Activated T-helper 17 cell treated with anti-CD3 and anti-CD28 coated beads, Interleukin-2, amount 50 U/mL, for 72 hours (primary cell): ENCODE data around the gene USP40. TPM values are rescaled to one million over a fixed set of nuclear protein-coding genes. Genes with fewer than 3 reads are reported as not detected.

Source experiments
- ATAC-seq: fragments of 150-1000 bp; cut with Tn5 transposase; replicated peaks from 2 replicates; pipeline ENCODE4 v1.10.0; 2021; ENCODE audit warnings: mild to moderate bottlenecking, moderate library complexity
- H3K27ac Mint-ChIP-seq: one replicate; pipeline ENCODE4 v1.8.0; 2022; ENCODE audit warnings: mixed read lengths
- H3K27me3 Mint-ChIP-seq: one replicate; pipeline ENCODE4 v1.8.0; 2022; ENCODE audit warnings: mixed read lengths
- H3K36me3 Mint-ChIP-seq: one replicate; pipeline ENCODE4 v1.8.0; 2022; ENCODE audit warnings: low read depth, mild to moderate bottlenecking, mixed read lengths
- H3K4me1 Mint-ChIP-seq: one replicate; pipeline ENCODE4 v1.8.0; 2022; ENCODE audit warnings: mixed read lengths
- H3K4me3 Mint-ChIP-seq: one replicate; pipeline ENCODE4 v1.8.0; 2022; ENCODE audit warnings: mild to moderate bottlenecking, mixed read lengths
- H3K9me3 Mint-ChIP-seq: one replicate; pipeline ENCODE4 v1.8.0; 2022; ENCODE audit warnings: mixed read lengths
- total RNA-seq, 2 donors: library from RNA; stranded (reverse); gene quantifications; one replicate each; pipeline ENCODE4 v1.2.3, GENCODE V29; 2022

Gene USP40
- total RNA-seq, 2 donors from 2014 or later = 11.3 to 13.5 TPM

DNA sequence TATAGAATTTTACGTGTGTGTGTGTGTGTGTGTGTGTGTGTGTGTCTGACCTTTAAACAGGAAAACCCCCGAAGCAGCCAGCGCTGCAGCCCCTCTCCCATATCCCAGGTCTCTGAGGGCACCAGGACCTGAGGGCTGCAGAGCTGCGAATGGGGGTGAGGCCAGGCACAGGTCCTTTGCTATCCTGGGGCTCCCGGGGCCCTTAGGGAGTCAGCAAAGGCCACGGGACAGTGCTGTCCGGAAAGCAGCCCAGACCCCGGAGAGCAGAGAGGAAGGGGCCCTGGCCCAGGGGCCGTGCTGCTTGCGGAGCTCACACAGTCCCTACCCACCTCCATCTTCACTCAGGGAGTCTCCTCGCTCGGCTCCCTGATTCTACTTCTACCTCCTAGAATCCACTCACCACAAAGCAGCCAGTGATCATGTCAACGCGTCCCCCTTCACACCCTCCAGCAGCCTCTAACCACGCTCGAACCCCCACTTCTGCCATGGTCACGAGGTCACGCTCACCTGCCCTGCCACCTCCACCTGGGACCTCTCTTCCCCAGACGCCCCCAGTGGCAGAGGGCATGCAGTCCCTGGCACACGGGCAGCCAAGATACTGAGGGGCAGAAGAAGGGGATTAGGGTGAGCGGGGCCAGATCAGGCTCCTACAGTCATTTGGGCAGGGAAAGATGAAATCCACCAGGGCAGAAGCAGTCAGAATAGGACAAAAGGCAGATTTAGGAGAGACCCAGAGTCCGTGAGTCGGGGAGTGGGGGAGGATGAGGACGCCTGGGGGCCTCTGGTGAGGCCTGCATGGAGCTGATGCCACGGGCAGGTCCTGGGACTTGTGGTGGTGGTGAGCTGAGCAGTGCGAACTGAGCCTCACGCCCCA, 86.7 kb downstream of the USP40 start:
- no peaks in the 10 kb centered on the region for H3K4me1 Mint-ChIP-seq
- no peaks in the 10 kb centered on the region for H3K9me3 Mint-ChIP-seq
- ATAC-seq = no peak
- H3K27me3 Mint-ChIP-seq = no peaks in the 10 kb centered on the region
- peaks cover 11% of the 10 kb centered on the region for H3K36me3 Mint-ChIP-seq
- H3K27ac Mint-ChIP-seq = no peak overlapping the region
- H3K4me3 Mint-ChIP-seq = no peak overlapping the region

- Mint-ChIP-seq H3K4me3 (no peak overlapping the region), H3K4me1 (no peaks in the 10 kb centered on the region), H3K9me3 (no peaks in the 10 kb centered on the region), H3K27me3 (no peaks in the 10 kb centered on the region), H3K27ac (no peak overlapping the region), H3K36me3 (peaks cover 4% of the 10 kb centered on the region)
- no peak for ATAC-seq
Measured at GRCh38 chr2:233477548-233478433, 88.8 kb downstream of the USP40 start.

DNA sequence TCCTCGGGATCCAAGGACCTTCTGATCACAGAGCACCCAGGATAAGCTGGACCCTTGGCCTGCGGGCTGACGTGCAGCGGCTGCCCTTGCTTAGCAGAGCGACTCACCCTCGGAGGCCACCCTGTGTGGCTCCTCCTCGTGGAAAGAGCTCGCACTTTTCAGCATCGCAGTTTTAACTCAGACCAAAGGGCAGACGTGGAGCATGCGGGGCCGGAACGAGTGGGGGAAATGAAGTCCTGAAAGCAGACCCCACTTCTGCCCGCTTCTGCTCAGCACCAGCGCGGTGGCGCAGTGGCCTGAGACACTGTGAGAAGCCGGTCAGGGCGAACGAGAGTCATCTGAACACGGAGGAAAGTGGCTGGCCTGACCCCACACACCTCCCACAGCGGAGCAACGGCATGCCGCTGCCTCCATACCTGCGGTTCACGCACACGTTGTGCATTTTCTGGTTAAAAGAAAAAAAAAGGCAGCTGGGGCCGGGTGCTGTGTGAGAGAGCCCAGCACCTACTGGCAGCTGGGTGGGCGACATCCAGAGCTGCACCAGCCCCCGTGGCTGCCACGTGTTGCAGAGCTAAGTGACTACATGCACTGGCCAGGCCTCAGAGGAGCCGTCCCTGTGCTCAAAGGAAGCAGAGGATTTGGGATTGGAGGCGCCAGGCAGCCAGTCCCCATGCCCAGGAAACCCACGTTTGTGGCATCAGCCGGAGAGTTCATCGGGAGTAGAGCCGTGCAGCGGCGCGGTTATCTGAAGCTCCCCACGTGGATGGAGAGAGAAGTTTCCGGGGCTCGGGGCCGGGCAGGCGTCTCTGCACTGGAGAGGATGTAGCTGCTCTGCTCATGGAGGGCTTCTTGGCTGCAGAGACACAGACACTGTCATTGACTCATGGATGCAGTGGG, 89.7 kb downstream of the USP40 start:
- peaks cover 11% of the 10 kb centered on the region for H3K36me3 Mint-ChIP-seq
- no peak for ATAC-seq
- no peaks in the 10 kb centered on the region for H3K9me3 Mint-ChIP-seq
- H3K4me3 Mint-ChIP-seq = no peak overlapping the region
- no peaks in the 10 kb centered on the region for H3K27me3 Mint-ChIP-seq
- no peaks in the 10 kb centered on the region for H3K4me1 Mint-ChIP-seq
- no peak overlapping the region for H3K27ac Mint-ChIP-seq

DNA sequence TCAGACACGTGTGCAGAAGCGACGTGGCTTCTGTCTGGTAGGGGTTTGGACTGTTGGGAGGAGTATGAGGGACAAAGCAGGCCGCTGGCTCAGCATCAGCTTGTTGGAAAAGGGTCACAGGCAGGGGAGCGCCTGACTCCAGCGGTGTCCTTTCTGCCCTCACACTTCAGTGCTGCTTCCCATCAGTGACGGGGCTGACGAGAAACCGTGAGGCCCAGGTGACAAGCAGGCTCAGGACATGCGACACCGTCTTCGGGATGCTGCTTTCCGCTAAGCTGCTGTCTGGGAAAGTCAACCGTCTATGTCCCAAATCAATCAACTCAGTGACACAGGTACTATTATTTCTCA, 90.5 kb downstream of the USP40 start:
- Mint-ChIP-seq H3K4me3 (no peak overlapping the region), H3K27ac (no peak overlapping the region), H3K36me3 (peaks cover 15% of the 10 kb centered on the region), H3K4me1 (no peaks in the 10 kb centered on the region), H3K27me3 (no peaks in the 10 kb centered on the region), H3K9me3 (no peaks in the 10 kb centered on the region)
- ATAC-seq = no peak

- Mint-ChIP-seq H3K27me3 (no peaks in the 10 kb centered on the region), H3K36me3 (peaks cover 29% of the 10 kb centered on the region), H3K27ac (no peak overlapping the region), H3K9me3 (no peaks in the 10 kb centered on the region), H3K4me3 (no peak overlapping the region), H3K4me1 (no peaks in the 10 kb centered on the region)
- no peak for ATAC-seq
Measured at GRCh38 chr2:233474308-233475160, 92.0 kb downstream of the USP40 start.

GRCh38 chr2:233473878-233474277, 92.7 kb downstream of the USP40 start:
- Mint-ChIP-seq H3K9me3 (no peaks in the 10 kb centered on the region), H3K4me1 (no peaks in the 10 kb centered on the region), H3K27ac (no peak overlapping the region), H3K4me3 (no peak overlapping the region), H3K36me3 (peaks cover 36% of the 10 kb centered on the region), H3K27me3 (no peaks in the 10 kb centered on the region)
- ATAC-seq = no peak

GRCh38 chr2:233473386-233473791, 93.2 kb downstream of the USP40 start:
- Mint-ChIP-seq H3K4me1 (no peaks in the 10 kb centered on the region), H3K36me3 (peaks cover 41% of the 10 kb centered on the region), H3K9me3 (no peaks in the 10 kb centered on the region), H3K27ac (no peak overlapping the region), H3K4me3 (no peak overlapping the region), H3K27me3 (no peaks in the 10 kb centered on the region)
- ATAC-seq = no peak

DNA sequence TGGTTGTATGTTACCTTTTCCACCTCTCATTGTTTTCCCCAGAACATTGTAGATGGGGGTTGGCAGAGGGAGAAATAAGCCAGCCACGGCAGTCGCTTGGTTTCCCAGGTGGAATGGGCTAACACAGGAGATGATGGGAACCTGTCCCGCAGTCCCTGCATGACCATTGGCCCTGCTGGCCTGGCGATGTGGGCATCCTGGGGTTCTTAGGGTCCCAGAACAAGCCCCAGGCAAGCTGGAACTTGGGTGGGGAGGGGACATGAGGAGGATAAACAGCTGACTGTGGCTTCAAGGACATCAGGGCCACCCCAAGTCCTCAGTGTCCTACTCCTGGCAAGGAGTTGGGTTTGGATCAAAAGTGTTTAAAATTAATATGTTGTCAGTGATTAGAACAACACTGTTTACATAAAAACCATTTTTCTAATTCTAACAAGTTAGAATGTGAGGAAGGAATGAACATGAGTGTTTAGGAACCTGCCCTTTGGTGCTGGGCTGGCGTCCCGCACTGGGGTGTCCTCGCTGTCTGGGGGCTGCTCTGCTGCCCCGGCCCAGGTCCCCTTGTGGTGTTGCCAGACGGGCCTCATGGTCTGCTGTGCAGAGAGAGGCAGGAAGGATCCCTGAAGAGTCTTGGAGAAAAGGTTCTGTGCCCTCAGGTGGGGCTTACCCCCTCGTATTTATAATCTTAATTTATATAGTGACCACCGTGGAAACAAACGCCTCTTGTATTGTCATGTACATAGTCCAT, 95.1 kb downstream of the USP40 start:
- H3K4me3 Mint-ChIP-seq = no peak overlapping the region
- ATAC-seq = no peak
- peak overlapping the region; percentile 19 for H3K27ac Mint-ChIP-seq
- H3K9me3 Mint-ChIP-seq = no peaks in the 10 kb centered on the region
- H3K36me3 Mint-ChIP-seq = peaks cover 60% of the 10 kb centered on the region
- H3K27me3 Mint-ChIP-seq = no peaks in the 10 kb centered on the region
- no peaks in the 10 kb centered on the region for H3K4me1 Mint-ChIP-seq

DNA sequence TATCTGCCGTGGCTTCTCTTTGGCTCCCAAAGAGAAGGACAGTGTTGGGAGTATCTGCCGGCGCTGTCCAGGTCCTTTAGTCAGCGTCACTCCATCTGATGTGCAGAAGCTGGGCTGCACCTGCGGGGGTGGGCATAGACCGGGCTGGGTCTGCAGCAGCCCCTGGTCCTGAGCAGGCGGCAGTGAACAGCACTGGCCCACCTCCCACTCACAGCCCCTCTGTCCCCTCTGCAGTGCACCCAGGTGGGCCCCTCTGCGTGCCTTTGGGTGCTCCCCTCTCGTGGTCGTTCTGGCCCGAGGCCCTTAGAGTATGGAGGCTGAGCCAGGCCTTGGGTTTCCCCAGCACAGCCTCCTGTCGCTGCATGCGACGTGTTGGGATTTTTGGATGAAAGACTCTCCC, 95.7 kb downstream of the USP40 start:
- Mint-ChIP-seq H3K27ac (no peak overlapping the region), H3K9me3 (no peaks in the 10 kb centered on the region), H3K4me3 (no peak overlapping the region), H3K27me3 (no peaks in the 10 kb centered on the region), H3K36me3 (peaks cover 66% of the 10 kb centered on the region), H3K4me1 (no peaks in the 10 kb centered on the region)
- no peak for ATAC-seq

DNA sequence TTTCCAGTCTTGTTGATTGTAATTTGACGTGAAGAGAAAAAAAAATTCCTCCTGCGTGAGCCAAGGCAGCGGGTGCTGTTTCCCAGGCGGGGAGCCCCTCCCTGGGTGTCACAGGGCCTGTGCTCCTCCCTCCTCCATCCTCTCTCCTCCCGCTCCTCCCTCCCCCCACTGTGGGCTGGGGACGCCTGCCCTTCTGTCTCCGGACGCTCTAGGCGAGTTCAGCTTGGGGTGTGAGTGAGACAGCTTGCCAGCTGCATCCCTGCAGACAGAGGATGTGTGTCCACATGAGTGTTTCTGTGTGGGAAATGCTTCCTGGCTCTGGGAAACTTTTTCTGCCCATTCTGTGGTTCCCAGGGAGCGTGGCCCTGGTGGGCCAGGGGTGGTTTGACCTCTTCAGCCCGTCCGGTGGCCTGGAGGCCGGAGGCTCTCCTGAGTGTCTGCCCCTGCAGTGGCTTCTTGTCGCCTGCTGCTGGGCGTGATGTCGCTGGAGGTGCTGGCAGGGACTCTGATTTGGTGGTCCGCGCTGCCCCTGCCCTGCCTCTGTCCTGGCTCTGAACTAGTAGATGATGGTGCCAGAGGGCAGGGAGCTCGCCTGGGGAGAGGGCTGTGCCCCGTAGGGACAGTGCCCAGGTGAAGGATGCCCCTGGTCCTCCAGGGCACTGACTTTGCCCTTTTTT, 96.4 kb downstream of the USP40 start:
- no peak for ATAC-seq
- H3K4me1 Mint-ChIP-seq = no peaks in the 10 kb centered on the region
- peaks cover 71% of the 10 kb centered on the region for H3K36me3 Mint-ChIP-seq
- no peaks in the 10 kb centered on the region for H3K27me3 Mint-ChIP-seq
- H3K9me3 Mint-ChIP-seq = no peaks in the 10 kb centered on the region
- peak overlapping the region; percentile 41 for H3K27ac Mint-ChIP-seq
- no peak overlapping the region for H3K4me3 Mint-ChIP-seq

- Mint-ChIP-seq H3K27me3 (no peaks in the 10 kb centered on the region), H3K9me3 (no peaks in the 10 kb centered on the region), H3K4me1 (no peaks in the 10 kb centered on the region), H3K27ac (peak overlapping the region; percentile 25), H3K36me3 (peaks cover 77% of the 10 kb centered on the region), H3K4me3 (no peak overlapping the region)
- ATAC-seq = no peak
Measured at GRCh38 chr2:233469261-233470010, 97.1 kb downstream of the USP40 start.

- no peaks in the 10 kb centered on the region for H3K4me1 Mint-ChIP-seq
- no peak overlapping the region for H3K27ac Mint-ChIP-seq
- no peak overlapping the region for H3K4me3 Mint-ChIP-seq
- no peaks in the 10 kb centered on the region for H3K9me3 Mint-ChIP-seq
- no peaks in the 10 kb centered on the region for H3K27me3 Mint-ChIP-seq
- no peak for ATAC-seq
- H3K36me3 Mint-ChIP-seq = peaks cover 85% of the 10 kb centered on the region
Measured at GRCh38 chr2:233468741-233469110, 97.9 kb downstream of the USP40 start.
